NB4 (cell line): ENCODE results near the gene EIF3D.

Source experiments
- CTCF ChIP-seq: IDR thresholded peaks from one replicate; pipeline ENCODE4 v1.5.1; 2012; ENCODE audit warnings: low read depth, low read length
- POLR2A ChIP-seq: IDR thresholded peaks from 2 replicates; pipeline ENCODE4 v1.6.1; 2011; ENCODE audit warnings: mild to moderate bottlenecking; ENCODE audit not compliant: insufficient read length; ENCODE audit errors: extremely low read depth

GRCh38 chr22:36578619-36579018 is 49.7 kb upstream of the EIF3D start:
- TF ChIP-seq CTCF = no peak
- no peak for TF ChIP-seq POLR2A
